Motor neuron (in vitro differentiated cells): ENCODE results near the gene FRMD4B. TPM values are rescaled to one million over a fixed set of nuclear protein-coding genes. Genes with fewer than 3 reads are reported as not detected.
A peak's percentile ranks its signal among the peaks of the same experiment; 100 is the strongest.

ENCODE experiments used
- ATAC-seq, 8 experiments: fragments of 200-7000 bp; cut with Tn5 transposase; replicated peaks in 6 of 8; 2 replicates each; pipeline ENCODE4 v1.8.0; 2021; ENCODE audit warnings: mild to moderate bottlenecking in 8 of 8, moderate library complexity in 8 of 8
- H3K27ac ChIP-seq, 2 donors: fragments of 250-450 bp; sonication (Bioruptor Pico); 2 replicates each; pipeline ENCODE4 v1.9.0; 2021; ENCODE audit warnings: antibody characterized with exemption in 2 of 2, mild to moderate bottlenecking in 2 of 2, moderate library complexity in 1 of 2
- H3K4me1 ChIP-seq, 2 donors: fragments of 250-450 bp; sonication (Bioruptor Pico); replicated peaks in 1 of 2; 2 replicates each; pipeline ENCODE4 v1.6.1; 2021; ENCODE audit warnings: antibody characterized with exemption in 2 of 2, mild to moderate bottlenecking in 2 of 2, moderate library complexity in 1 of 2
- H3K4me3 ChIP-seq, 5 donors: fragments of 250-450 bp; sonication (Bioruptor Pico); 2 replicates each; pipeline ENCODE4 v1.9.0; 2021; ENCODE audit warnings: antibody characterized with exemption in 5 of 5, mild to moderate bottlenecking in 5 of 5, moderate library complexity in 4 of 5
- WGBS, 10 experiments: fragments of 450-650 bp; shearing (Covaris generic); methylation state at CpG; one replicate each; pipeline ENCODE4 v1.0.0; 2022; 5-methylcytosine and 5-hydroxymethylcytosine counted together
- in situ Hi-C, 9 experiments: fragments of 400-800 bp; cut with MboI; loops; one replicate each; pipeline ENCODE4 v1.15.0; 2021; ENCODE audit warnings: low sequenced_read_pairs in 9 of 9, low pct_unique_long_range_greater_than_20kb in 2 of 9; ENCODE audit not compliant: unreplicated experiment in 9 of 9
- total RNA-seq, 8 experiments: library from RNA; unstranded; fragments of 300-600 nt; gene quantifications; 2 replicates each; pipeline versions ENCODE4 v1.2.3 to v1.2.4, GENCODE V29; 2022

FRMD4B gene
- total RNA-seq, 8 experiments from 2014 or later = 1.1 to 57.3 (median 16.0) TPM

DNA sequence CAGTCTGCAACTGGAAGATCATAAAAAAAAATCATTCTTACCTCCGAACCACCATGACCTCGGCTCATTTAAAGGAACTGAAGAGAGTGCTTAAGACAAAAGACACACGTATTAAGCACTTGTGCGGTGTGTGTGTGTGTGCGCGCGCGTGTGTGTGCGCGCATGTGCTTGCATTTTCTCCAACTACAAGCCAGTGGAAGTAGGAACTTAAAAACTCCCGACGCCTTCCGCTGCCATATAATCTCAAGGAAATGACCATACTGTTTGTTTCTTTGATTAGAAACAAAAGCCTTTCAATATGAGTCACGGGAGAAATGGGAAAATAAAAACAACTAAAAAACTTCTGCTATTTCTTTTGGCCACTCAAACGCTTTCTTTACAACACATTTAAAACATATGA is 32.4 kb downstream of the FRMD4B start:
- Histone ChIP-seq H3K4me3 (no peak overlapping the region), H3K27ac (no peak overlapping the region), H3K4me1 (no peaks in the 10 kb centered on the region)
- 64 to 95% (median 84%) methylated on average over 1 to 15 of the region's 15 CpGs; no CpG with 5 or more reads in 2 of the 10 experiments for WGBS, 10 experiments
- no peak for ATAC-seq
- in situ Hi-C loops = no loop called here

DNA sequence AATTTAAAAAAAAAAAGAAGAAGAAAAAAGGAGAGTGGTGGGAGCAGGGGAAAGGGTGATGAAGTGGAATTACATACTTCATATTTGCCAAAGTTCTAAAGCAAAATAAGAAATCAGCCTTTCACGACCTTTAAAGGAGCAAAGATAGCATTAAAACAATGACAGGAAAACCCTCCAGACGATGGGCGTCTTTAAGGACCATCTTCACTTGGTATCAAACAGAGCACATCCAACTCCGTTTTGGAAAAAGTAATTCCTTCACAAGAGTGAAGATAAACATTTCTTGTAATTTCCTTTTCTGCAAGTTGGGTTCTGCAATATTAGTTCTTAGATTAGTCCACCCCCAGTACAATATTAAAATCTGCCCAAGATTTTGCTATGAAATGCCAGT is 32.8 kb downstream of the FRMD4B start:
- H3K4me1 ChIP-seq = no peaks in the 10 kb centered on the region

DNA sequence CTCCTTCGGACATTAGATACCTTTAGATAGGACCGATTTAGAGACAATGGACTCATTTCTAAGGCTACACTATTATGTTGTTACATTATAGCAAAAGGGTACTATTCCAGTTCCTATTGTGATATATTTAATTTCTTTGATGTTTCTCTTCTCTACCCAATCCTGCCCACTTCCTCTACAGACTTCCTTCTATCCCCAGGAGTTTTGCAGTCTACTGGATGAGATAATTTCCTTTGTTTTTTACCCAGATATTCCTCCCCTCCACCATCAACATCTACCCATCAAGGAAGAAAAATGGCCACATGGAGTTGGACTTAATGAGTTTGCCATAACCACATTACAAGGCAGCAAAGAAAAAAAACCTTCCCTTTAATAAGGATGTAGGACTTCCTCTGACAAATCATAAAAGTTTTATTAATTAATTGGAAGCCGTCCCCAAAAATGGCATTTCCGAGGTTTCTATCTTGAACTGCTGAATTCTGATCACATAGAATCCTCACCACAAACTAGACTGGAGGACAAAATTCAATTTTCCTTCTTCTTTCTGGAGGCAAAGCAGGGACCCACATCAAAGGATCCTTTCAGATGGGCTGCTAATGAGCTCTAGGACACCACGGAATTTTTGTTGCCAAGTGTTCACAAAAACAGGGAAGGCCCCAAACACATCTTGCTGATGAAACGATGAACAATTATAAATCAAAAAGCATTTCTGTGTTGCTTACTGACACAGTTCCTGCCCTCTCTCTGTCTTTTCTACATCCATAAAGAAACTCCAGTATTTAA is 33.4 kb downstream of the FRMD4B start:
- H3K4me1 ChIP-seq = no peaks in the 10 kb centered on the region
- 53 to 93% (median 88%) methylated on average over 4 to 6 of the region's 6 CpGs for WGBS, 10 experiments
- no peak overlapping the region for H3K27ac ChIP-seq
- in situ Hi-C loops = no loop called here
- no peak for ATAC-seq
- no peak overlapping the region for H3K4me3 ChIP-seq

More for the DNA sequence above, 32.8 kb downstream of the FRMD4B start:
- in situ Hi-C loops = no loop called here
- H3K4me3 ChIP-seq = no peak overlapping the region
- no peak for ATAC-seq
- 44 to 100% (median 80%) methylated on average over 1 to 4 of the region's 4 CpGs; no CpG with 5 or more reads in 1 of the 10 experiments for WGBS, 10 experiments
- H3K27ac ChIP-seq = no peak overlapping the region

DNA sequence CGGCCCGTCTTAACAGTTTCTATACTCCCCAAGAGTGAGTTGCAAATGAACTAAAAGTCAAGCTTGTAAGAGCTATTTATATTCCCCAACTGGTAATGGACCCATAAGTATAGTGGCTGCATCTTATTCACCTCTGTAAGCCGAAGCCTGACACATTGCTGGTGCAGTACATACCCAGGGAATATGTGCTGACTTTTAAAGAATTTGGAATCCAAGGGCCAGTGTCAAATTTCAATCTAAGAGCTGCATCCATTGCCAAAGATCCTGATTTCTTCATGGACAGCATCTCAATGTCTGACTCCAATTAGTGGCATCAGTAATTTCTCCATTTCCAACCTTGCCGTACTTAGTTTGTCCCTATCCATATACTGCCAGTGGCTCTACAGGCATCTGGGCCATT is 42.0 kb downstream of the FRMD4B start:
- Histone ChIP-seq H3K27ac (no peak overlapping the region), H3K4me3 (no peak overlapping the region), H3K4me1 (no peaks in the 10 kb centered on the region)
- in situ Hi-C loops = no loop called here
- 0 to 100% (median 85%) methylated on average over 1 to 4 of the region's 4 CpGs; no CpG with 5 or more reads in 4 of the 10 experiments for WGBS, 10 experiments
- ATAC-seq = peak in 1 of 8 experiments; percentile 28

DNA sequence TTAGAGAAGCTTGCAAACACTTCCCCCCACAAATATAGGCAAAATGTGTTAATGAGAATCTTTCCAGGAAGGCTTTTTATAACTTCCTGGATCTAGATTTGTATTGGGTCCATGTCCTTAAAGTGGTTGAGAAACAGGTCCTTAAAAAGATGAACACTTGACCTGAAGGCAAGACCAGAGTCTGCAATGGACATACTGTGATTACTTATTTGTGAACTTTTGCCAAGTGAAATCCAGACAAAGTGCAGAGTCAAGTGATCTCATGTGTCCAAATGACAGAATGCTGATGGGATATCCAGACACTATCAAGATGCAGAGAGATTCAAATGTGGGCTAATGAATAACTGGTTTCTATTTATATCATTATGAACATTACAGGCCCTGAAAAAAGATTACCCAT is 43.8 kb downstream of the FRMD4B start:
- H3K27ac ChIP-seq = no peak overlapping the region
- in situ Hi-C loops = no loop called here

DNA sequence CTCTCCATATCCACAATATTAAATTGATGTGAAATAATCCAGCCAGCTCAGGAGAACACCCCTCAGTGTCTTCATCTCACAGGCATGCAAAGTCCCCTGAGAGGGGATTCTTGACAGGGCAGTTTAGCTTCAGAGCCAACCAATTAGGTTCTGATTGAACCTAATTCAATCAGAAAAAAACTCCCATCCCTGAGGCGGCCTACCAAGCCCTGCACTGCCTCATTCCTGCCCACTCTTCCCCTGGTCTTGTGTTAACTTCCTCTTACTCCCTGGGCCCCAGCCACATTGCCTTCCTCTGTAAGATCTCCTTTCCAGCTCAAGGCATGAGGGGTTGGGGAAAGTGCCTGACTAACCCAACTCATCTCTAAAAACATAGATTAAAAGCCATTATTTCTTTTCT is 46.1 kb downstream of the FRMD4B start:
- ATAC-seq = peak in 1 of 8 experiments; percentile 55
- Histone ChIP-seq H3K4me1 (no peaks in the 10 kb centered on the region), H3K27ac (no peak overlapping the region), H3K4me3 (no peak overlapping the region)
- in situ Hi-C loops = no loop called here
- WGBS, 10 experiments = 20 to 100% (median 78%) methylated on average over 1 of the region's 1 CpG; no CpG with 5 or more reads in 6 of the 10 experiments

More for the DNA sequence above, 43.8 kb downstream of the FRMD4B start:
- ATAC-seq = peak in 1 of 8 experiments; percentile 21
- Histone ChIP-seq H3K4me3 (no peak overlapping the region), H3K4me1 (no peaks in the 10 kb centered on the region)

DNA sequence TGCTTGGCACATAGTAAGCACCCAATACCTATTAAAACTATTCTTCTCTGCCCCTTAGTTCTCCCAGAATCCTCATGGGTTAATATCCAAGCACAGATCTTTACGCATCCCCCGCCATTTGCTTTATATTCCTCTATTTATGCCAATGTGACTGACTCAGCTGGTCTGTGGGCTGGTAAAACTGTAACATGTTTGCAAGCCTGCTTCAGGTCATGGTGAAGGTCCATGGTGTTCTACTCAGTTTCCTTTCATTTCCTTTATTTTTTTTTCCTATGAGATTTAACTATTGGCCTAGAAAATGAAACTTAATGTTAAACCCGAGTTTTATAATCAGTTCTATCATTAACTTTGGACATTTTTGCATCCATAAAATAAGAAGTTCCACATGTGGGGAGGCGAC is 47.0 kb downstream of the FRMD4B start:
- Histone ChIP-seq H3K4me3 (no peak overlapping the region), H3K27ac (no peak overlapping the region), H3K4me1 (no peaks in the 10 kb centered on the region)
- no peak for ATAC-seq
- 0 to 100% (median 79%) methylated on average over 2 to 4 of the region's 4 CpGs; no CpG with 5 or more reads in 1 of the 10 experiments for WGBS, 10 experiments
- in situ Hi-C loops = no loop called here

DNA sequence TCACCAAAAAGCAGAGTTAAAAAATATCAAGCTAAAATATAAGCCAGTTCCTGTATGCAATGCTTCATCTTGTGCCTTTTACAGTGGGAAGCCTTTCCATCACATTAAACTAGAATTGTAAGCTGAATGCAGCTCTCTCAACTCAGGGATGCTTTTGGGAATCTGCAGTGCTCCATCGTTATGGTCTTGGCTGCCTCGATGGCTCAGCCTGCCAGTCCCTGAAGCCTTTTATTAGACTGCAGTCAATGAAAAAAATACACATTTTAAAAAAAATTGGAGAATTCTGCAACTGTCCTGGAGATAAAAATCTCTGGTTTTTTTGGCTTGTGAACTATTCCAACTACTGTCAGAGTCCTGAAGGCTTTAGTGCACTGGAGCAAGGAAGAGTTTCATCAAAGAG is 53.0 kb downstream of the FRMD4B start:
- no peak overlapping the region for H3K4me3 ChIP-seq
- no peak for ATAC-seq
- no peaks in the 10 kb centered on the region for H3K4me1 ChIP-seq
- in situ Hi-C loops = no loop called here
- WGBS, 10 experiments = 0 to 100% (median 82%) methylated on average over 1 to 2 of the region's 2 CpGs; no CpG with 5 or more reads in 3 of the 10 experiments
- H3K27ac ChIP-seq = no peak overlapping the region

DNA sequence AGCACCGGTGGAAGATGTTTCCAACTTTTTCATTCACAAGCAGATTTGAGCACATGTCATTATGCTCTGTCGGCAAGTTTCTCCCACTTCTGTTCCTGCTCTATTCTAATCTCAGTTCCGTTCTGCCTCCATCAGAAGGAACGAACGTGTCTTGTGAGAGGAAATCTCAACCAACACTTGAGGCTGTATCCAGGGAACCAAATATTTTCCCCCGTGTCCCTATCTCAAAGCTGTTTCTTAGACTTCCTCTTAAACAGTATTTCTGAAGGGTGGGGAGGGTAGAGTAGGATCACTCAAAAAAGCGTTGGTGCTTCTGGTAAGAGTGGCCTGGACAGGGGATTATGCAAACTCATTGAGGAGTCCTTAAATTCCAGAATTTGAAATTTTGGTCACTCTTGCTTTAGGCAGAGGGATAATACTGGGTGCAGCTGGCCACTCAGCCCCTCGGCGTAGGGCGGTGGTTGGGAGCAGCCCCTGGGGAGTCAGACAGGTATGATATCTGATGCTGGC is 54.9 kb downstream of the FRMD4B start:
- no peak overlapping the region for H3K27ac ChIP-seq
- no peak overlapping the region for H3K4me3 ChIP-seq
- no peak for ATAC-seq
- in situ Hi-C loops = no loop called here
- WGBS, 10 experiments = 10 to 100% (median 86%) methylated on average over 1 to 6 of the region's 10 CpGs; no CpG with 5 or more reads in 1 of the 10 experiments
- no peaks in the 10 kb centered on the region for H3K4me1 ChIP-seq

DNA sequence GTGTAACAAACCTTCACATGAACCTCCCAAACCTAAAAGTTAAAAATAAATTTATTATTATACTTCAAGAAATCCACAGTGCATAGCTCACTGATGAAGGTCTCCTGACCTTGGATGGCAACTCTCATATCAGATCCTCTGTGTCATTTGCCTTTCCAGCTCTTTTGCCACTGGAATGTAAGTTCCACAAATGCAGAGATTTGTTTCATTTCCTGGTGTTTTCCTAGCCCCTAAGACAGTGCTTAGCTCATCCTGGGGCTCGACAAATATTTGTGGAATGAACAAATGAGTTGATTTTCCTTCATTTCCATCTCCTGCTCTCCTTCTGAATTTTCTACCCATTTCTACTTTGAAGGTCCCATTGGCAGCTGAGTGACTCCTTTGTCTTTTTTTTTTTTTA is 56.0 kb downstream of the FRMD4B start:
- 0 to 100% (median 90%) methylated on average over 1 of the region's 1 CpG for WGBS, 10 experiments
- Histone ChIP-seq H3K4me3 (no peak overlapping the region), H3K4me1 (no peaks in the 10 kb centered on the region), H3K27ac (no peak overlapping the region)
- no peak for ATAC-seq
- in situ Hi-C loops = loop anchor here in 1 of 9 experiments (10.0 kb wide), 1 partner anchor 95 kb away; no protein-coding TSS in a partner anchor

DNA sequence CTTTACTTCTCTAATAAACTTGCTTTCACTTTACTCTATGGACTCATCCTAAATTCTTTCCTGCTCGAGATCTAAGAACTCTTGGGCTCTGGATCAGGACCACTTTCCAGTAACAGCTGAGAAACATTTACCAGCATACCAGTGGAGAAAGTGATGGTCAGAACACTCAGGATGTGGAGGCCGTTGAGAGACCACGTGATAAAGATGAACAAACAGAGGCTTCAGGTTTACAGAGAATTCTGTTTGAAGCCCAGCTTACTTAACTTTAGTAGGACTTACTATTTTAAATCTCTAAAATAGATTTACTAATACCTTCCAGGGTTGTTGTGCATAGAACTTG is 57.0 kb downstream of the FRMD4B start:
- ATAC-seq = peak in 2 of 8 experiments; percentile 20 to 26
- in situ Hi-C loops = loop anchor here in 1 of 9 experiments (10.0 kb wide), 1 partner anchor 96 kb away; no protein-coding TSS in a partner anchor
- H3K4me1 ChIP-seq = peaks cover under 1% of the 10 kb centered on the region in 2 donors
- no peak overlapping the region for H3K4me3 ChIP-seq
- WGBS, 10 experiments = 6 to 100% (median 83%) methylated on average over 1 to 3 of the region's 3 CpGs; no CpG with 5 or more reads in 1 of the 10 experiments
- H3K27ac ChIP-seq = no peak overlapping the region

DNA sequence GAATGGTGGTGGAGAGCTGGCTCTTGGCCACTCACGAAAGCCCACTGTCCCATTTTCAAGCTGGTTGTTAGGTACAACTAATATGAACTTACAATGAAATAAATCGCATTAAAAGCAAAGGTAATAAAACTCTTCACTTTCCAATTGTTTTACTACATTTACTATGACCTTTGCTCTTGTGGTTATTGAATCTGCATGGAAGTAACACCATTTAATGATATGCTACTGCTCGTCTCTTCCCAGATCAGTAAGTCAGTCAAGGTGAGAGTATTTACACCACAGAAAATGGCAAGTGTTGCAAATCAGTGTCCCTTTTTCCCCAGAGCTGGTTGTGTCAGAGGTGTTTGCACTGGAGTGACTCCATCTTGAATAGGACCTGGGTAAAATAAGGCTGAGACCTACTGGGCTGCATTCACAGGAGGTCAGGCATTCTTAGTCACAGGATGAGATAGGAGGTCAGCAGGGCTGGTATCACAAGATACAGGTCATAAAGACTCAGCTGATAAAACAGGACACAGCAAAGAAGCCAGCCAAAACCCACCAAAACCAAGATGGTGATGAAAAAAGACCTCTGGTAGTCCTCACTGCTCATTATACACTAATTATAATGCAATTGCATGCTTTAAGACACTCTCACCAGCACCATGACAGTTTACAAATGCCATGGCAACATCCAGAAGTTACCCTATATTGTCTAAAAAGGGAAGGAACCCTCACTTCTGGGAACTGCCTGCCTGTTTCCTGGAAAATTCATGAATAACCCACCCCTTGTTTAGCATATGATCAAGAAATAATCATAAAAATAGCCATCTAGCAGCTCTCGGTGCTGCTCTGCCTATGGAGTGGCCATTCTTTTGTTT is 57.6 kb downstream of the FRMD4B start:
- no peak overlapping the region for H3K27ac ChIP-seq
- in situ Hi-C loops = loop anchor here in 1 of 9 experiments (10.0 kb wide), 1 partner anchor 96 kb away; no protein-coding TSS in a partner anchor
- peak in 4 of 8 experiments; percentile 45 to 77 (median 66) for ATAC-seq
- H3K4me3 ChIP-seq = no peak overlapping the region
- peaks cover 2 to 4% of the 10 kb centered on the region in 2 donors for H3K4me1 ChIP-seq
- 50 to 100% (median 82%) methylated on average over 1 to 3 of the region's 4 CpGs for WGBS, 10 experiments

DNA sequence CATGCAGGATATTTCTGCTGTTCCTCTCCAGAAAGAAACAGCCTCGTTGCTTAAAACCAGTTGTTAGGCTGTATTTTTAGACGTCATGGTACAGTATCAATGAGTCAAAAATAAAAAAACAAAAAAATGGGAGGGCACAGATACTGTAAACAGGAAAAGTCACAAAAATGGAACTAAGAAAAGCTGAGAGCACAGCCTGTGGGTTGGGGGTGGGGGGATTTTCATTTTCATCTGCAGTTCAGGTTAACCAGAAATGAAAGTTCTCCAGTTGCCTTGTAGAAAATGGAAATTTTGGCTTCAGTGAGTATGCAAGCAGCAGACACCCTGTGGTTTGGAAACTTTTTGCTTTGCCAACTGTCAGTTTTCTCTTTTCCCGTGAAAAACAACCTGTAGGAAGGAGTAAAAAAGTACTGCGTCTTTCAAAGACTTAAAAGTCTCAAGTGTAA is 59.0 kb downstream of the FRMD4B start:
- WGBS, 10 experiments = 0 to 100% (median 66%) methylated on average over 1 to 4 of the region's 4 CpGs
- no peak overlapping the region for H3K27ac ChIP-seq
- peak in 2 of 8 experiments; percentile 36 to 45 for ATAC-seq
- in situ Hi-C loops = loop anchor here in 1 of 9 experiments (10.0 kb wide), 1 partner anchor 98 kb away; no protein-coding TSS in a partner anchor
- peaks cover 2 to 4% of the 10 kb centered on the region in 2 donors for H3K4me1 ChIP-seq
- no peak overlapping the region for H3K4me3 ChIP-seq
